HAP-1 (cell line): ENCODE results near the gene RALA.

ENCODE experiments used
- DNase-seq, 2 experiments: peaks; one replicate each; pipeline ENCODE4 v3.0.0-alpha.2; 2016 to 2020; ENCODE audit warnings: low spot score in 2 of 2
- H3K27me3 ChIP-seq: fragments of 250-450 bp; sonication (Bioruptor Pico); 2 replicates; pipeline ENCODE4 v1.5.1; 2020; ENCODE audit warnings: low read depth, mild to moderate bottlenecking, moderate library complexity
- H3K36me3 ChIP-seq: fragments of 250-450 bp; sonication (Bioruptor Pico); replicated peaks from 2 replicates; pipeline ENCODE4 v1.5.1; 2020; ENCODE audit warnings: mild to moderate bottlenecking
- H3K4me1 ChIP-seq: fragments of 250-450 bp; sonication (Bioruptor Pico); 2 replicates; pipeline ENCODE4 v1.5.1; 2020; ENCODE audit warnings: mild to moderate bottlenecking
- H3K4me3 ChIP-seq: fragments of 250-450 bp; sonication (Bioruptor Pico); 2 replicates; pipeline ENCODE4 v1.5.1; 2020; ENCODE audit warnings: mild to moderate bottlenecking, moderate library complexity
- H3K9me3 ChIP-seq: fragments of 250-450 bp; sonication (Bioruptor Pico); 2 replicates; pipeline ENCODE4 v1.5.1; 2020; ENCODE audit warnings: mild to moderate bottlenecking, moderate library complexity
- in situ Hi-C: fragments of 300-500 bp; cut with MboI; formaldehyde crosslinking; loops from 3 replicates; pipeline ENCODE4 v1.14.3; 2020; ENCODE audit warnings: low sequenced_read_pairs, inconsistent platforms, mixed read lengths

RALA gene

GRCh38 chr7:39623047-39623731, at the start of gene RALA:
Gene RALA, plus strand, starts transcription at chr7:39623572. Its CDS starts 63,096 bp downstream, at chr7:39686668.
- Histone ChIP-seq H3K9me3 (no peaks in the 10 kb centered on the region), H3K4me3 (peak within 1 kb of the TSS; percentile 84), H3K27me3 (no peaks in the 10 kb centered on the region), H3K36me3 (no peaks in the 10 kb centered on the region; the same call in 1 of the 2 replicates), H3K4me1 (peaks cover 32% of the 10 kb centered on the region)
- peak; percentile 87 to 95 for DNase-seq
- in situ Hi-C loops = no loop called here

GRCh38 chr7:39574673-39575349, 48.6 kb upstream of the RALA start:
- H3K4me1 ChIP-seq = peaks cover 3% of the 10 kb centered on the region; the same call in 1 of the 2 replicates
- no peaks in the 10 kb centered on the region for H3K27me3 ChIP-seq
- H3K36me3 ChIP-seq = peaks cover 28% of the 10 kb centered on the region
- in situ Hi-C loops = loop anchor here (25.0 kb wide), 1 partner anchor 487 kb away; no protein-coding TSS in a partner anchor
- no peaks in the 10 kb centered on the region for H3K9me3 ChIP-seq
- no peak overlapping the region for H3K4me3 ChIP-seq
- no peak for DNase-seq

GRCh38 chr7:39577229-39577874, 46.0 kb upstream of the RALA start:
- Histone ChIP-seq H3K4me1 (peaks cover 3% of the 10 kb centered on the region; the same call in 1 of the 2 replicates), H3K4me3 (no peak overlapping the region), H3K9me3 (no peaks in the 10 kb centered on the region), H3K36me3 (peaks cover 16% of the 10 kb centered on the region), H3K27me3 (no peaks in the 10 kb centered on the region)
- no peak for DNase-seq
- in situ Hi-C loops = loop anchor here (25.0 kb wide), 1 partner anchor 485 kb away; no protein-coding TSS in a partner anchor

- Histone ChIP-seq H3K4me3 (no peak overlapping the region), H3K4me1 (no peaks in the 10 kb centered on the region), H3K36me3 (peaks cover 5% of the 10 kb centered on the region; the same call in 1 of the 2 replicates), H3K9me3 (no peaks in the 10 kb centered on the region), H3K27me3 (no peaks in the 10 kb centered on the region)
- peak; percentile 82 to 91 for DNase-seq
- in situ Hi-C loops = loop anchor here (5.0 to 25.0 kb wide), 2 partner anchors 167 to 482 kb away; no protein-coding TSS in a partner anchor
These were observed 43.1 kb upstream of the RALA start for GRCh38 chr7:39580149-39580874.

- no peak for DNase-seq
- Histone ChIP-seq H3K4me1 (no peaks in the 10 kb centered on the region), H3K27me3 (no peaks in the 10 kb centered on the region), H3K4me3 (no peak overlapping the region), H3K36me3 (no peaks in the 10 kb centered on the region; the same call in 1 of the 2 replicates), H3K9me3 (no peaks in the 10 kb centered on the region)
- in situ Hi-C loops = loop anchor here (5.0 to 25.0 kb wide), 2 partner anchors 165 to 480 kb away; no protein-coding TSS in a partner anchor
These were observed 40.8 kb upstream of the RALA start for GRCh38 chr7:39582536-39582935.

- Histone ChIP-seq H3K27me3 (no peaks in the 10 kb centered on the region), H3K4me3 (no peak overlapping the region), H3K36me3 (no peaks in the 10 kb centered on the region; the same call in 1 of the 2 replicates), H3K9me3 (no peaks in the 10 kb centered on the region), H3K4me1 (no peaks in the 10 kb centered on the region)
- no peak for DNase-seq
- in situ Hi-C loops = loop anchor here (5.0 to 25.0 kb wide), 2 partner anchors 164 to 479 kb away; no protein-coding TSS in a partner anchor
These were observed 39.8 kb upstream of the RALA start for GRCh38 chr7:39583539-39583938.

GRCh38 chr7:39587393-39587792, 36.0 kb upstream of the RALA start:
- Histone ChIP-seq H3K4me3 (no peak overlapping the region), H3K9me3 (no peaks in the 10 kb centered on the region), H3K27me3 (no peaks in the 10 kb centered on the region), H3K36me3 (no peaks in the 10 kb centered on the region), H3K4me1 (peaks cover 6% of the 10 kb centered on the region)
- in situ Hi-C loops = loop anchor here (25.0 kb wide), 1 partner anchor 475 kb away; no protein-coding TSS in a partner anchor
- no peak for DNase-seq

GRCh38 chr7:39588416-39588815, 35.0 kb upstream of the RALA start:
- in situ Hi-C loops = loop anchor here (25.0 kb wide), 1 partner anchor 474 kb away; no protein-coding TSS in a partner anchor
- H3K9me3 ChIP-seq = no peaks in the 10 kb centered on the region
- DNase-seq = no peak

GRCh38 chr7:39589323-39590111, 33.9 kb upstream of the RALA start:
- DNase-seq = peak; percentile 78 to 87

More at GRCh38 chr7:39588416-39588815, 35.0 kb upstream of the RALA start:
- Histone ChIP-seq H3K4me3 (no peak overlapping the region), H3K4me1 (peaks cover 6% of the 10 kb centered on the region), H3K27me3 (no peaks in the 10 kb centered on the region), H3K36me3 (no peaks in the 10 kb centered on the region)

GRCh38 chr7:39592586-39592985, 30.8 kb upstream of the RALA start:
- in situ Hi-C loops = loop anchor here (25.0 kb wide), 1 partner anchor 470 kb away; no protein-coding TSS in a partner anchor
- Histone ChIP-seq H3K36me3 (no peaks in the 10 kb centered on the region), H3K27me3 (no peaks in the 10 kb centered on the region), H3K9me3 (no peaks in the 10 kb centered on the region), H3K4me1 (peaks cover 6% of the 10 kb centered on the region), H3K4me3 (no peak overlapping the region)
- DNase-seq = no peak

More at GRCh38 chr7:39589323-39590111, 33.9 kb upstream of the RALA start:
- in situ Hi-C loops = loop anchor here (25.0 kb wide), 1 partner anchor 473 kb away; no protein-coding TSS in a partner anchor
- Histone ChIP-seq H3K9me3 (no peaks in the 10 kb centered on the region), H3K36me3 (no peaks in the 10 kb centered on the region), H3K4me1 (peaks cover 6% of the 10 kb centered on the region), H3K27me3 (no peaks in the 10 kb centered on the region), H3K4me3 (no peak overlapping the region)

- Histone ChIP-seq H3K9me3 (no peaks in the 10 kb centered on the region), H3K4me1 (peaks cover under 1% of the 10 kb centered on the region; the same call in 1 of the 2 replicates), H3K36me3 (no peaks in the 10 kb centered on the region), H3K4me3 (no peak overlapping the region), H3K27me3 (no peaks in the 10 kb centered on the region)
- DNase-seq = peak; percentile 26 to 28
- in situ Hi-C loops = loop anchor here (25.0 kb wide), 1 partner anchor 467 kb away; no protein-coding TSS in a partner anchor
These were observed 28.3 kb upstream of the RALA start for GRCh38 chr7:39594988-39595620.

- Histone ChIP-seq H3K4me1 (peaks cover 14% of the 10 kb centered on the region), H3K27me3 (no peaks in the 10 kb centered on the region), H3K9me3 (no peaks in the 10 kb centered on the region), H3K36me3 (no peaks in the 10 kb centered on the region), H3K4me3 (no peak overlapping the region)
- no peak for DNase-seq
- in situ Hi-C loops = no loop called here
These were observed 21.0 kb upstream of the RALA start for GRCh38 chr7:39602351-39602750.
